H1 (cell line): Measurements from ENCODE around the gene ADAMTS1. TPM values are rescaled to one million over a fixed set of nuclear protein-coding genes. Genes with fewer than 3 reads are reported as not detected.

Experiments used
- CHD7 ChIP-seq: fragments of 300-600 bp; sonication (generic); IDR thresholded peaks from 2 replicates; pipeline ENCODE4 v1.7.1; 2012; ENCODE audit warnings: low read length, moderate library complexity, mild to moderate bottlenecking, inconsistent platforms; ENCODE audit not compliant: insufficient replicate concordance
- CREB1 ChIP-seq: IDR thresholded peaks from 2 replicates; pipeline ENCODE4 v1.6.1; 2012; ENCODE audit warnings: inconsistent platforms
- EP300 ChIP-seq, 2 experiments: IDR thresholded peaks; 1 replicate in 1 of 2; 2 replicates in 1 of 2; pipeline ENCODE4 v1.6.1; 2011 to 2012; ENCODE audit warnings: low read depth in 2 of 2, low read length in 2 of 2, mild to moderate bottlenecking in 2 of 2, borderline replicate concordance in 1 of 2, inconsistent platforms in 1 of 2, moderate library complexity in 1 of 2
- EZH2 ChIP-seq: fragments of 200-600 bp; sonication (generic); IDR thresholded peaks from 2 replicates; pipeline ENCODE4 v1.7.1; 2012; ENCODE audit warnings: low read depth, mild to moderate bottlenecking, moderate library complexity, low read length, inconsistent platforms; ENCODE audit not compliant: severe bottlenecking
- RXRA ChIP-seq: IDR thresholded peaks from 2 replicates; pipeline ENCODE4 v1.6.1; 2011; ENCODE audit warnings: low read depth, mild to moderate bottlenecking, low read length, moderate library complexity; ENCODE audit not compliant: insufficient read depth
- TCF12 ChIP-seq: IDR thresholded peaks from 2 replicates; pipeline ENCODE4 v1.6.1; 2011; ENCODE audit warnings: low read depth, mild to moderate bottlenecking, low read length
- polyA plus RNA-seq, 7 experiments: library from polyadenylated mRNA; depleted of rRNA in 3 of 7; stranded (reverse) in 5 of 7; unstranded in 2 of 7; fragments of >200 nt in 5 of 7; fragments of 200-250 nt in 2 of 7; gene quantifications; 1 replicate in 5 of 7; 2 replicates in 1 of 7; 4 replicates in 1 of 7; pipeline versions ENCODE4 v1.2.1 to v1.2.3, GENCODE V29; 2011 to 2013; ENCODE audit warnings: missing spikeins in 2 of 7, mixed read lengths in 2 of 7
- total RNA-seq: library from RNA; stranded (reverse); fragmentation: NEBNext Ultra II Directional; extraction: Animal tissue kit (Norgen Biotek cat#: 25700); gene quantifications from 2 replicates; pipeline ENCODE4 v1.2.1, GENCODE V29; 2021

ADAMTS1 gene
- total and polyA plus RNA-seq, 2 of the 8 experiments (the other 6 are each of a cell fraction or from before 2014, with no cell fraction given): 10.7 to 22.4 TPM

DNA sequence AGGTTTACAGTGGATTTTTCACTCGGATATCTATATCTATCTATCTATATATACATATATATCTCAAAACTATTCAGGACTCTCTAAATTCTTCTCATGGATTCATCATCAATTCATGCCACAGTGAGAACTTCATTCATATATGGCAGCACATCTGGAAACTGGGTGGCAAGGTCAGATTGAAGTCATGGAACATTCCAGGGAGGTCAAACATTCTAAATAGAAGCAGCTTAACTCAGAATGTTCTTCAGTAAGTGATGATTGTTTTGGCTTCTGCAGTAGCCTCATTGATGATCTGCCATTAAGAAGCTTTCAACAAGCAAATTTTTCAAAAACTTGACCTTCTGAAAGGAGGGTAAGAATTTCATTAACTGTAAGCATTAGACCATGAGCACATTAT, 46.9 kb upstream of the ADAMTS1 start (continued):
- TF ChIP-seq RXRA (no peak), TCF12 (no peak), CREB1 (no peak), CHD7 (no peak), EZH2 (no peak), EP300 (IDR thresholded peaks at IDR 0.05; ENCODE audit: borderline replicate concordance in 1 of 2, low read depth in 2 of 2, low read length in 2 of 2) (no peak)
- TF ChIP-seq, all 59 proteins: peak for 0
